ENCODE results near the gene PKP3. TPM values are rescaled to one million over a fixed set of nuclear protein-coding genes. Genes with fewer than 3 reads are reported as not detected.
"Not testable (repeated sequence)": the region's sequence is repeated elsewhere in the genome, so short reads cannot be mapped to it uniquely, and the experiment has no call there.

Gene PKP3
- total RNA-seq, 1 donor from 2014 or later: 0.32 TPM

GRCh38 chr11:416757-417621 is 23.0 kb downstream of the PKP3 start:
- intact Hi-C loops (cut with DNase I): no loop called here
- peak; percentile 52 for ATAC-seq
- peak; percentile 79 for DNase-seq (ENCODE audit: missing footprints)

GRCh38 chr11:417652-418342 is 23.8 kb downstream of the PKP3 start:
- DNase-seq (ENCODE audit: missing footprints): peak; percentile 18
- intact Hi-C loops (cut with DNase I): no loop called here
- ATAC-seq: no peak

- ATAC-seq (no peak), DNase-seq (ENCODE audit: missing footprints) (peak; percentile 42)
- intact Hi-C loops (cut with DNase I): no loop called here
Observed at GRCh38 chr11:418343-419247, 24.6 kb downstream of the PKP3 start.

GRCh38 chr11:419248-420005 is 25.4 kb downstream of the PKP3 start:
- ATAC-seq (no peak), DNase-seq (ENCODE audit: missing footprints) (peak; percentile 67)

GRCh38 chr11:420054-420910 is 26.3 kb downstream of the PKP3 start:
- peak; percentile 64 for DNase-seq (ENCODE audit: missing footprints)
- intact Hi-C loops (cut with DNase I): no loop called here
- ATAC-seq: no peak

More at GRCh38 chr11:419248-420005, 25.4 kb downstream of the PKP3 start:
- intact Hi-C loops (cut with DNase I): no loop called here

GRCh38 chr11:420911-421321 is 26.9 kb downstream of the PKP3 start:
- intact Hi-C loops (cut with DNase I): no loop called here
- ATAC-seq (no peak), DNase-seq (ENCODE audit: missing footprints) (peak; percentile 16)

- DNase-seq (ENCODE audit: missing footprints) (no peak), ATAC-seq (no peak)
- intact Hi-C loops (cut with DNase I): no loop called here
Observed at GRCh38 chr11:422249-422656, 28.2 kb downstream of the PKP3 start.

GRCh38 chr11:424232-424631 is 30.2 kb downstream of the PKP3 start:
- intact Hi-C loops (cut with DNase I): no loop called here
- ATAC-seq: no peak
- DNase-seq (ENCODE audit: missing footprints): no peak

- DNase-seq (ENCODE audit: missing footprints); intact Hi-C loops (cut with DNase I): not testable (repeated sequence)
Observed at GRCh38 chr11:424766-425165, 30.8 kb downstream of the PKP3 start.

GRCh38 chr11:425301-425700 is 31.3 kb downstream of the PKP3 start:
- intact Hi-C loops (cut with DNase I): no loop called here
- no peak for ATAC-seq
- DNase-seq (ENCODE audit: missing footprints): no peak

More at GRCh38 chr11:424766-425165, 30.8 kb downstream of the PKP3 start:
- ATAC-seq: not testable (repeated sequence)

GRCh38 chr11:426851-427250 is 32.8 kb downstream of the PKP3 start:
- DNase-seq (ENCODE audit: missing footprints): peak; percentile 46

GRCh38 chr11:428295-428694 is 34.3 kb downstream of the PKP3 start:
- intact Hi-C loops (cut with DNase I): no loop called here
- ATAC-seq (no peak), DNase-seq (ENCODE audit: missing footprints) (peak; percentile 67)

More at GRCh38 chr11:426851-427250, 32.8 kb downstream of the PKP3 start:
- intact Hi-C loops (cut with DNase I): no loop called here
- ATAC-seq: no peak

- DNase-seq (ENCODE audit: missing footprints) (peak; percentile 65), ATAC-seq (no peak)
- intact Hi-C loops (cut with DNase I): no loop called here
Observed at GRCh38 chr11:429391-429790, 35.4 kb downstream of the PKP3 start.

- intact Hi-C loops (cut with DNase I): no loop called here
- no peak for ATAC-seq
- peak; percentile 45 for DNase-seq (ENCODE audit: missing footprints)
Observed at GRCh38 chr11:429931-430456, 36.0 kb downstream of the PKP3 start.

GRCh38 chr11:431921-432320 is 37.9 kb downstream of the PKP3 start:
- DNase-seq (ENCODE audit: missing footprints) (peak; percentile 40), ATAC-seq (no peak)
- intact Hi-C loops (cut with DNase I): no loop called here

- DNase-seq (ENCODE audit: missing footprints) (peak; percentile 23), ATAC-seq (no peak)
- intact Hi-C loops (cut with DNase I): no loop called here
Observed at GRCh38 chr11:432501-433100, 38.6 kb downstream of the PKP3 start.

GRCh38 chr11:433111-433510 is 39.1 kb downstream of the PKP3 start:
- ATAC-seq (no peak), DNase-seq (ENCODE audit: missing footprints) (peak; percentile 21)
- intact Hi-C loops (cut with DNase I): no loop called here
